Measurements from ENCODE around the gene LRP1.

GRCh38 chr12:57260366-57260765 is 132.1 kb downstream of the LRP1 start:
- TF ChIP-seq EZH2 (IDR thresholded peaks at IDR 0.05) (no peak), POLR2AphosphoS5 (IDR thresholded peaks at IDR 0.05; ENCODE audit: borderline replicate concordance, low read depth, low read length) (no peak), FOXP2 (optimal IDR thresholded peaks at IDR 0.05; ENCODE audit: control extremely low read depth, extremely low read length, insufficient read depth) (no peak)

Measured in SK-N-MC (cell line).